Neural crest cell (in vitro differentiated cells): ENCODE data around the gene TERT. TPM values are rescaled to one million over a fixed set of nuclear protein-coding genes. Genes with fewer than 3 reads are reported as not detected.

ENCODE experiments used
- DNase-seq: peaks from one replicate; pipeline ENCODE4 v3.0.0; 2021; ENCODE audit warnings: low read depth, mixed read lengths, low spot score
- H3K27ac Mint-ChIP-seq: one replicate; pipeline ENCODE4 v1.8.0; 2021; ENCODE audit warnings: mild to moderate bottlenecking, mixed read lengths; ENCODE audit not compliant: unreplicated experiment
- H3K27me3 Mint-ChIP-seq: 2 replicates; pipeline ENCODE4 v1.8.0; 2021; ENCODE audit warnings: low read depth, mild to moderate bottlenecking, mixed read lengths
- H3K36me3 Mint-ChIP-seq: 2 replicates; pipeline ENCODE4 v1.8.0; 2021; ENCODE audit warnings: low read depth, mild to moderate bottlenecking, mixed read lengths
- H3K4me1 Mint-ChIP-seq: 2 replicates; pipeline ENCODE4 v1.8.0; 2021; ENCODE audit warnings: mixed read lengths
- H3K4me3 Mint-ChIP-seq: one replicate; pipeline ENCODE4 v1.8.0; 2021; ENCODE audit warnings: mild to moderate bottlenecking, mixed read lengths
- H3K9me3 Mint-ChIP-seq: 2 replicates; pipeline ENCODE4 v1.8.0; 2021; ENCODE audit warnings: mixed read lengths
- total RNA-seq: library from RNA; stranded (reverse); gene quantifications from 2 replicates; pipeline ENCODE4 v1.2.1, GENCODE V29; 2021
- TF ChIP-seq, protein P1 (sequence below): fragments of 200-600 bp; sonication (generic); conservative IDR thresholded peaks from 2 replicates; pipeline ENCODE4 v1.5.0; 2021; ENCODE audit warnings: antibody characterized with exemption, mild to moderate bottlenecking

The TERT gene
- total RNA-seq, 1 donor from 2014 or later = 5.6 TPM

- DNase-seq = no peak
- Mint-ChIP-seq H3K4me1 (no peaks in the 10 kb centered on the region), H3K27ac (no peak overlapping the region), H3K36me3 (no peaks in the 10 kb centered on the region), H3K9me3 (no peaks in the 10 kb centered on the region), H3K27me3 (peaks cover 7% of the 10 kb centered on the region), H3K4me3 (no peak overlapping the region)
- TF ChIP-seq, protein P1, sequence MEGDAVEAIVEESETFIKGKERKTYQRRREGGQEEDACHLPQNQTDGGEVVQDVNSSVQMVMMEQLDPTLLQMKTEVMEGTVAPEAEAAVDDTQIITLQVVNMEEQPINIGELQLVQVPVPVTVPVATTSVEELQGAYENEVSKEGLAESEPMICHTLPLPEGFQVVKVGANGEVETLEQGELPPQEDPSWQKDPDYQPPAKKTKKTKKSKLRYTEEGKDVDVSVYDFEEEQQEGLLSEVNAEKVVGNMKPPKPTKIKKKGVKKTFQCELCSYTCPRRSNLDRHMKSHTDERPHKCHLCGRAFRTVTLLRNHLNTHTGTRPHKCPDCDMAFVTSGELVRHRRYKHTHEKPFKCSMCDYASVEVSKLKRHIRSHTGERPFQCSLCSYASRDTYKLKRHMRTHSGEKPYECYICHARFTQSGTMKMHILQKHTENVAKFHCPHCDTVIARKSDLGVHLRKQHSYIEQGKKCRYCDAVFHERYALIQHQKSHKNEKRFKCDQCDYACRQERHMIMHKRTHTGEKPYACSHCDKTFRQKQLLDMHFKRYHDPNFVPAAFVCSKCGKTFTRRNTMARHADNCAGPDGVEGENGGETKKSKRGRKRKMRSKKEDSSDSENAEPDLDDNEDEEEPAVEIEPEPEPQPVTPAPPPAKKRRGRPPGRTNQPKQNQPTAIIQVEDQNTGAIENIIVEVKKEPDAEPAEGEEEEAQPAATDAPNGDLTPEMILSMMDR = no peak
Observed at GRCh38 chr5:1252681-1253080, 42.2 kb downstream of the TERT start.

DNA sequence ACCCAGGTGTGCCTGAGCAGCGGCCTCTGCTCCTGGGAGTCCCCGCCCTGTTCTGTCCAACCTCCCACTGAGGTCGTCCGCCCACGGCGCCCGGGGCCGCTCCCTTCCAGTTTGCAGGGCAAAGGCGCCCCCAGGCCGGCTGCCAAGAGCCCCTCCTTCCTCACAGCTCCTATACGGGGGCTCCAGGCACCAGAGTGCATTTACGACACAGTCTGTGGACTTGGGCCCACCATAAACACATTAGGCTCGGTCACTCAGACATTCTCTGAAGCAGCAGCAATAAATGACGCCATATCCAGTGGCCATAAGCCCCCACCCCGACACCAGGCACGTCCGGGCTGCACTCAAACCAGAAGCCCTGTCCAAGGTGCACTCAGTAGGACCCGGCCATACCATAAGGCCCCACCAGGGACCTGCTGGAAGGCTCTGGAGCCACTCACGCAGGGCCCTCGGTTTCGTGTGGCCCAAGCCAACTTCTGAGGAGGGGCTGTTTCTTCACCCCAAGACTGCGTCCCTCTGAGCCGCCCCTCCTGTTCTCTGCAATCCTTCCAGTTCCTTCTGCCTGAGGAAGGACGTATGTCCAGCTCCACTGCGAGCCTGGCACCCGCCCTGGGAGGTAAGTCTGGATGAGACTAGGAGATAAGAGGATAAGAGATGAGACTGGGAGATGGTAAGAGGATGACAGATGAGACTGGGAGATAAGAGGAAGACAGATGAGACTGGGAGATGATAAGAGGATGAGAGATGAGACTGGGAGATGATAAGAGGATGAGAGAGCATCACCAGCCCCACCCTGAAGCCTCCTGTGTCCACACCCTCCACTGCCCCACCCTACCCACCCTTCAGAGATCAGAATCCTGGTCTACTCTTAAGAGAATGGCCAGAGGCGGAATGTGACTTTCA lies 42.9 kb downstream of the TERT start:
- H3K36me3 Mint-ChIP-seq = no peaks in the 10 kb centered on the region
- no peaks in the 10 kb centered on the region for H3K9me3 Mint-ChIP-seq
- peak overlapping the region; percentile 30 for H3K27ac Mint-ChIP-seq
- peaks cover 14% of the 10 kb centered on the region for H3K27me3 Mint-ChIP-seq
- TF ChIP-seq, protein P1 = no peak
- DNase-seq = no peak
- H3K4me3 Mint-ChIP-seq = no peak overlapping the region
- H3K4me1 Mint-ChIP-seq = no peaks in the 10 kb centered on the region

DNA sequence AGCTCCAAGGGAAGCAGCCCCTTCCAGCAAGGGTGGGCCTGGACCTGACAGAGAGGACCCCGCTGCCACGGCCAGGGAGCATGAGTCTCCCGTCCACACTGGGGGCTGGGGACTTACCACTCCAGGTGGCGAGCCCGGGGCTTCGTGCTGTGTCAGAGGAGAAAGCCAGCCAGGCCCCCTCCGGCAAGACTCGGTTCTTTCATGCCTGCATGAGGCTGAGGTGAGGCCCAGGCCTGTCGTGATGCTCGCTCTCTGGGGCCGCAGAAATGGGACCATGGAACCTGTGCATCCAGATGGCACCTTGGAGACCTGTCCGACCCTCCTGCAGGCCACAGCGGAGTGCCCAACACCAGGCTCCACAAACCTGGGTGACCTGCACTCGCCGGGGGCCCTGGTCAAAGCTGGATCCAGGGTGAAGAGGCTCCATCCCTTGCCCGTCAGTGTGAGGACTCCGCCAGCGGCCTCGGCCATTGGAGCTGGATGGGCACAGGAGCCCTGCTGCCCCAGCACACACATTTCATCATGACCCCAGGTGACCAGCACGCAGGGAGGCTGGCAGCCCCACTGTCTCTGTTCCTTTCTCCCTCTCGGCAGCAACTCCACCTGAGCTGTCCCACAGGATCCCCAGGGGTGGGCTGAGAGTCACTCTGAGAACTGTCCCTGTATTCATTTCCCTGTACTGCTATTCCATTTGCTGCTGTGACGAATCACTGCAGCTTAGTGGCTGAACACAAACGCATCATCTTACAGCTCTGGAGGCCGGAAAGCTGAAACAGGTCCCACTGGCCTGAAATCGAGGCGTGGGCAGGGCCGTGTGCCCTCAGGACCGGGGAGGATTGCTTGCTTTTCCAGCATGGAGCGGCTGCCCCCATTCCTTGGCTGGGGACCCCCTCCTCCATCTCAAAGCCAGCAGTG lies 45.2 kb downstream of the TERT start:
- Mint-ChIP-seq H3K27ac (peak overlapping the region; percentile 50), H3K4me3 (no peak overlapping the region), H3K27me3 (peaks cover 16% of the 10 kb centered on the region), H3K36me3 (no peaks in the 10 kb centered on the region), H3K9me3 (no peaks in the 10 kb centered on the region), H3K4me1 (no peaks in the 10 kb centered on the region)
- TF ChIP-seq, protein P1 = no peak
- no peak for DNase-seq

DNA sequence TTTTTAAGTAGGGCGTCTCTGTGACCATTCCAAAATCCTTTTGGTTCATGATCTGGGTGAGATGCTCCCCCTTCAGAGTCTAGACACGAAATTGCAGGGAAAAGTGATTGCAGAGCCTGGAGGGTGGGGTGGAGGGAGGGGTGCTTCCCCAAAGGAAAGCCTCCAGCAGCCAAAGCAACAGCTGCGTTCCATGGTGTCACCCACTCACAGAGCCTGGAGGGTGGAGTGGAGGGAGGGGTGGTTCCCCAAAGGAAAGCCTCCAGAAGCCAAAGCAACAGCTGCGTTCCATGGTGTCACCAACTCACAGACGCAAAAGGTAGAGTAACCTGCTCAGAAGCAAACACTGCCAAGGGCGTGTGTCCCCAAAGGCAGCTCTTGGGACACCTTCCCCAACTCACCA lies 47.1 kb downstream of the TERT start:
- TF ChIP-seq, protein P1 = no peak
- H3K27ac Mint-ChIP-seq = no peak overlapping the region
- DNase-seq = no peak
- no peak overlapping the region for H3K4me3 Mint-ChIP-seq
- no peaks in the 10 kb centered on the region for H3K36me3 Mint-ChIP-seq
- peaks cover 16% of the 10 kb centered on the region for H3K27me3 Mint-ChIP-seq
- no peaks in the 10 kb centered on the region for H3K9me3 Mint-ChIP-seq
- H3K4me1 Mint-ChIP-seq = no peaks in the 10 kb centered on the region

DNA sequence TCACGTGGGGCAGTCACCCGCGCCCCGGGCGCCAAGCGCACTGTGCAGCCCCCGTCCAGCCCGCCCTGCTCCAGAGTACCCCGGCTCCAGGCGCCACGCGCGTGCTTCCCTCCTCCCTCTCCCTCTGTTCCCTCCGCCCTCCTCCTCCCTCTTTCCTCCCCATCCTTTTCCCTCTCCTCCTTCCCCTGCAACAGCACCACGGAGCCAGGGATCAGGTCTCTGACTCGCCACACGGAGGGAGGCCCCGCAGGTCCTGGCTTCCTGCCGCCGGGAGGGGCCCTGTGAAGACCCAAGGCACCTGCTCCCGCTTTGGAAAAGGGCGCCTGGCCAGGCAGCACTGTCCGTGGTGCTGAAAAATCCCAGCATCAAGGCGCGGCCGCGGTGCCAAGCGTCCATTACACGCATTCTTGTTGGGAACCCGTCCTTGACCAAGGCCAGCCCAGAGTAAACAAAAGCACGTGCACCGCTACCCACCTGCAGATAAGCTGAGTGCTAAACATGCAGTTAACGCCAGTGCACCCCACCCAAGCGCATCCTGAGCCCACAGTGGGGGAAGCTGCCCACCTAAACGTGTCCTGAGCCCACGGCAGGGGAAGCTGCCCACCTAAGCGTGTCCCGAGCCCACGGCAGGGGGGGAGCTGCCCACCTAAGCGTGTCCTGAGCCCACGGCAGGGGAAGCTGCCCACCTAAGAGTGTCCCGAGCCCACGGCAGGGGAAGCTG lies 48.0 kb downstream of the TERT start:
- peaks cover 16% of the 10 kb centered on the region for H3K27me3 Mint-ChIP-seq
- H3K4me3 Mint-ChIP-seq = no peak overlapping the region
- no peaks in the 10 kb centered on the region for H3K9me3 Mint-ChIP-seq
- H3K36me3 Mint-ChIP-seq = no peaks in the 10 kb centered on the region
- no peak overlapping the region for H3K27ac Mint-ChIP-seq
- TF ChIP-seq, protein P1 = no peak
- H3K4me1 Mint-ChIP-seq = no peaks in the 10 kb centered on the region
- peak; percentile 69 for DNase-seq
